Astrocyte of the cerebellum (primary cell): ENCODE results near the gene IGSF21.

ENCODE experiments used
- DNase-seq: peaks from one replicate; pipeline ENCODE4 v3.0.0-alpha.2; 2011; ENCODE audit warnings: low read depth
- H3K4me3 ChIP-seq: 2 replicates; pipeline ENCODE4 v1.5.1; 2011; ENCODE audit warnings: mild to moderate bottlenecking, low read depth, low read length, moderate library complexity
- in situ Hi-C: cut with HindIII; loops from 2 replicates; pipeline ENCODE4 v1.10.0; 2017; ENCODE audit warnings: low sequenced_read_pairs
- TF ChIP-seq, protein P1 (sequence below): IDR thresholded peaks from 2 replicates; pipeline ENCODE4 v1.5.1; 2012; ENCODE audit warnings: low read length, low read depth, moderate library complexity, mild to moderate bottlenecking; ENCODE audit errors: missing control alignments

Gene IGSF21

DNA sequence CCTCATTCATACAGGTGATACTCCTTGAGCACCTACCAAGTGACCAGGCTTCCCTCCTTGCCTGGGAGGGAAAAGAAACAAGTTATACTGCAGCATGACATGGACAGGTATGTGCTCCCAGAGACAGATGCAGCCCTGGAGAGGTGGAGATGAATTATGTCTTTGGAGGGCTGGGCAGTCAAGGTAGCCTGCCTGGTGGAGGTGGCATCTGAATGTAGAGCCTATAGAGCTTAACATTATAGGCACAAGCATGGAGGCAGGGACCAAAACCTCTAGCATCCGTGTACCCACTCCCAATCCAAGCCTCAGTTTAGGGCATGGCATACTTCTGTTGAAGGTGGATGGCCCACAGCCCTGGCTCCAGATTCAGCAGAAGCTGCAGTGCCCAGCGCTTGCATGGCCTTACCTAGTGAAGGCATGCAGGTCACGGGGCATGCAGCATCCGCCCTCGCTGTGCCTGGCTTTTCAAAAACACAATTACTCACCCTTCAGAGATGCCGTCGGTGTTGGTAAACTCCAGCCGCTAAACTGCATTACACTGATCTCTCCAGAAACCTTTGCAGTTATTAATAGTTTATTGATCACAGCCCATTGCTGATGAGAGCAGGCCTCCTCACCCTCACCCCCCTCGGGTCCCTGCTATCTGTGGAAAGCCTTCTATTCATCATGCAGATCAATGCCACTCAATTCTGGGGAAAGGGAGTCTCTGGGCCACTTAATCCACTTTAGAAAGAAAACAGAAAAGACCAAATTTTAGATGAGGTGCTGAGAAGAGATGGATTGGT lies 222.1 kb downstream of the IGSF21 start:
- no peak overlapping the region for H3K4me3 ChIP-seq
- DNase-seq: no peak
- TF ChIP-seq, protein P1, sequence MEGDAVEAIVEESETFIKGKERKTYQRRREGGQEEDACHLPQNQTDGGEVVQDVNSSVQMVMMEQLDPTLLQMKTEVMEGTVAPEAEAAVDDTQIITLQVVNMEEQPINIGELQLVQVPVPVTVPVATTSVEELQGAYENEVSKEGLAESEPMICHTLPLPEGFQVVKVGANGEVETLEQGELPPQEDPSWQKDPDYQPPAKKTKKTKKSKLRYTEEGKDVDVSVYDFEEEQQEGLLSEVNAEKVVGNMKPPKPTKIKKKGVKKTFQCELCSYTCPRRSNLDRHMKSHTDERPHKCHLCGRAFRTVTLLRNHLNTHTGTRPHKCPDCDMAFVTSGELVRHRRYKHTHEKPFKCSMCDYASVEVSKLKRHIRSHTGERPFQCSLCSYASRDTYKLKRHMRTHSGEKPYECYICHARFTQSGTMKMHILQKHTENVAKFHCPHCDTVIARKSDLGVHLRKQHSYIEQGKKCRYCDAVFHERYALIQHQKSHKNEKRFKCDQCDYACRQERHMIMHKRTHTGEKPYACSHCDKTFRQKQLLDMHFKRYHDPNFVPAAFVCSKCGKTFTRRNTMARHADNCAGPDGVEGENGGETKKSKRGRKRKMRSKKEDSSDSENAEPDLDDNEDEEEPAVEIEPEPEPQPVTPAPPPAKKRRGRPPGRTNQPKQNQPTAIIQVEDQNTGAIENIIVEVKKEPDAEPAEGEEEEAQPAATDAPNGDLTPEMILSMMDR: no peak
- in situ Hi-C loops: loop anchor here (5.0 kb wide), 1 partner anchor 68 kb away; no protein-coding TSS in a partner anchor

DNA sequence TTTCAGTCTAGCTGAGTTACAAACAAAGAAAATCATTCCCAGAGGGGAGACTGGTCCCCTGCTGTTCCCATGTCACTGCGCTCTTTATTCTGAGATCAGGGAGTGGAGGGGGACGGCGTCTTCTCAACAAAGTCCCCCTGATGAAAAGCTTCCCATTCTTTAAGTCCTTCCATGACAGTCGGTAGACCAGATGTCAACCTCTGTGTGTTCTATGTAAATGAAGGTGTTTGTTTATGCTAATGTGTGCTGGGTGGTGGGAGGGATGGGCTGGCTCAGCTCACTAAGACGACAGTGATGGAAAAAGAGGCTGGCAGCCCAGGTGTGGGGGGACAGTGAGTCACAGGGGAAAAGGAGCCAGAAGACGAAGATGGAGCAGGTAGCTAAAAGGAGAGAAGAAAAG lies 225.0 kb downstream of the IGSF21 start:
- in situ Hi-C loops: no loop called here
- DNase-seq: no peak
- H3K4me3 ChIP-seq: no peak overlapping the region
- TF ChIP-seq, protein P1: no peak

DNA sequence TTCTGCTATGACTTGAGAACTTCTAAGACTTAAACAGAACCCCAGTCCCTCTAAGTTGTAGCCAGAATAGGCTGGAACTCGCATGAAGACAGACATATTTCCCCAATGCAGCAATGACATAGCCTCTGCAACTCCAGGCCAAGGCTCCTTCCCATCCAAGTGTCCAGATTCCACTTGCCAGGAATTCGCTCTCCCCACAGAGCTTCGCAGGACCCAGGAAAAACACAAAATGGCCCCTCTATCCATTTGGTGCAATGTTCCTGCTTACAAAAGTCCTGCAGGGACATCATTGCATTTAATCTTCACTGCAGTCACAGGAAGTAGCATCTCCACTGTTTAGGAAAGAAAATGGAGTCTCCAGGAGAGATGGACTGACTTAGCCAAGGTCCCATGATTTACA lies 225.6 kb downstream of the IGSF21 start:
- DNase-seq: no peak
- in situ Hi-C loops: no loop called here
- TF ChIP-seq, protein P1: no peak
- no peak overlapping the region for H3K4me3 ChIP-seq

DNA sequence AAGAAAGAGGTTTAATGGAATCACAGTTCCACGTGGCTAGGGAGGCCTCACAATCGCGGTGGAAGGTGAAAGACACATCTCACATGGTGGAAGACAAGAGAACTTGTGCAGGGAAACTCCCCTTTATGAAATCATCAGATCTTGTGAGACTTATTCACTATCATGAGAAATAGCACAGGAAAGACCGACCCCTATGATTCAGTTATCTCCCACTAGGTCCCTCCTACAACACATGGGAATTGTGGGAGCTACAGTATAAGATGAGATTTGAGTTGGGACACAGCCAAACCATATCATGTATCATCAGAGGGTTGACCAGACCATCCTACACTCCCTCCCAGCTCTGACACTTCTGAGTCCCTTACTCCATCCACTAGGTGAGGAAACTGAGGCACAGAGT lies 229.2 kb downstream of the IGSF21 start:
- no peak for DNase-seq
- TF ChIP-seq, protein P1: no peak
- H3K4me3 ChIP-seq: no peak overlapping the region
- in situ Hi-C loops: no loop called here

DNA sequence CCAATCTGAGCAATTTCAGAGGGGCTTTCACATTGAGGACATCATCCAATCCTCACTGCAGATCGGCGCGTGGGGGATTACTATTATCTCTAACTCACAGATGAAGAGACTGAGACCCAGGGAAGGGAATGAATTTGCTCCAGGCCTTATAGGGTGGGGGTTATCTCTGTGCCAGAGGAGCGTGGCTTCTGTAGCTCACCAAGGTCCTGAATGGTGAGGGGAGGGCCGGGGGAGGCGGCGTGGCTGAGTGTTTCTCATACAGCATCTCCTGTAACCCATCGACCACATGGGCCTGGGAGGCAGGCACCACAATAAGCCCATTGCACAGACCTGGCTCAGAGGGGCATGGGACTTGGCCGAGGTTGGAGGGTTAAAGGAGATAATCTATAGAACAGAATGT lies 230.2 kb downstream of the IGSF21 start:
- DNase-seq: no peak
- no peak overlapping the region for H3K4me3 ChIP-seq
- TF ChIP-seq, protein P1: no peak
- in situ Hi-C loops: no loop called here

DNA sequence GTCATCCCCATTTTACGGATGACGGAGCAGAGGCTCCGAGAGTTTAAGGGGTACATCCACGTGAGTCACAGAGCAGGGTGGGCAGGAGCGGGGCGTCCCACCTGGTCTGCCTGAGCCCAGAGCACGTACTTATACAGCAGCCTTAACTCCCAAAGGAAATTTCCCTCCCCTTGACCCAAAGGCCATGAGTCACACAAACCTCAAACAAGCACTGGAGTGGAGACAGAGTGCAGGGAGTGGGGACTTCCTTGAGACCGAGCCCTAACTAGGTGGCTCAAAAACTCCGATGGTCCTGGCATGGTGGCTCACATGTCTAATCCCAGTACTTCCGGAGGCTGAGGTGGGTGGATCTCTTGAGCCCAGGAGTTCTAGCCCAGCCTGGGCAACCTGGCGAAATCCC lies 231.6 kb downstream of the IGSF21 start:
- in situ Hi-C loops: no loop called here
- no peak for DNase-seq
- TF ChIP-seq, protein P1: no peak
- H3K4me3 ChIP-seq: no peak overlapping the region
